NCI-H748 treated with DMSO at 0.1 percent for 48 hours (cell line): Measurements from ENCODE around the gene ZBTB7C.

Source experiments
- DNase-seq: peaks from one replicate; lab custom pipeline; 2025; lab: John Stamatoyannopoulos, UW

ZBTB7C gene

GRCh38 chr18:48418539-48419276, 9.5 kb upstream of the ZBTB7C start:
- DNase-seq = no peak

- DNase-seq = no peak
Observed at GRCh38 chr18:48417985-48418384, 8.8 kb upstream of the ZBTB7C start.

- no peak for DNase-seq
Observed at GRCh38 chr18:48413342-48413741, 4.2 kb upstream of the ZBTB7C start.

GRCh38 chr18:48412339-48412929, 3.3 kb upstream of the ZBTB7C start:
- DNase-seq = peak; percentile 38

- peak; percentile 65 for DNase-seq
Observed at GRCh38 chr18:48410095-48410920, 1.1 kb upstream of the ZBTB7C start.

- no peak for DNase-seq
Observed at GRCh38 chr18:48409591-48410094, 460 bp upstream of the ZBTB7C start.

- DNase-seq = no peak
Observed at GRCh38 chr18:48408111-48408726, 964 bp downstream of the ZBTB7C start.

- no peak for DNase-seq
Observed at GRCh38 chr18:48407358-48407757, 1.8 kb downstream of the ZBTB7C start.

GRCh38 chr18:48405978-48406377, 3.2 kb downstream of the ZBTB7C start:
- no peak for DNase-seq

GRCh38 chr18:48404716-48405507, 4.3 kb downstream of the ZBTB7C start:
- DNase-seq = no peak

GRCh38 chr18:48402953-48403352, 6.2 kb downstream of the ZBTB7C start:
- DNase-seq = no peak

- DNase-seq = no peak
Observed at GRCh38 chr18:48399303-48400075, 9.7 kb downstream of the ZBTB7C start.

GRCh38 chr18:48398074-48398473, 11.1 kb downstream of the ZBTB7C start:
- DNase-seq = no peak

- no peak for DNase-seq
Observed at GRCh38 chr18:48397021-48397420, 12.2 kb downstream of the ZBTB7C start.

GRCh38 chr18:48396561-48396960, 12.6 kb downstream of the ZBTB7C start:
- no peak for DNase-seq

GRCh38 chr18:48395646-48396045, 13.5 kb downstream of the ZBTB7C start:
- DNase-seq = no peak

GRCh38 chr18:48394176-48394575, 15.0 kb downstream of the ZBTB7C start:
- no peak for DNase-seq

GRCh38 chr18:48393776-48394175, 15.4 kb downstream of the ZBTB7C start:
- DNase-seq = no peak

- no peak for DNase-seq
Observed at GRCh38 chr18:48393170-48393569, 16.0 kb downstream of the ZBTB7C start.

- DNase-seq = no peak
Observed at GRCh38 chr18:48392268-48392667, 16.9 kb downstream of the ZBTB7C start.

GRCh38 chr18:48391868-48392267, 17.3 kb downstream of the ZBTB7C start:
- DNase-seq = no peak
